Adrenal gland (tissue), 12 donors: Measurements from ENCODE around the gene ACLY. TPM values are rescaled to one million over a fixed set of nuclear protein-coding genes. Genes with fewer than 3 reads are reported as not detected.

Experiments used
- DNase-seq, 7 donors: peaks; one replicate each; pipeline ENCODE4 v3.0.0-alpha.2; 2019 to 2020
- H3K27ac ChIP-seq, 5 donors: fragments of 200-600 bp; sonication (generic) in 4 of 5; 1 replicate in 3 of 5; 2 replicates in 2 of 5; pipeline versions ENCODE4 v1.5.1 to v1.8.0; 2016 to 2020; ENCODE audit warnings: mild to moderate bottlenecking in 1 of 5
- H3K27me3 ChIP-seq: fragments of 200-600 bp; 2 replicates; pipeline ENCODE4 v1.8.0; 2021
- H3K36me3 ChIP-seq, 2 donors: fragments of 200-600 bp; replicated peaks in 1 of 2; 1 replicate in 1 of 2; 2 replicates in 1 of 2; pipeline versions ENCODE4 v1.5.1 to v1.8.0; 2018 to 2022
- H3K4me1 ChIP-seq, 2 donors: fragments of 200-600 bp; replicated peaks in 1 of 2; 1 replicate in 1 of 2; 2 replicates in 1 of 2; pipeline versions ENCODE4 v1.5.1 to v1.8.0; 2018 to 2021
- H3K4me3 ChIP-seq, 4 donors: fragments of 200-600 bp; sonication (generic) in 3 of 4; one replicate each; pipeline ENCODE4 v1.5.1; 2016 to 2018
- H3K9me3 ChIP-seq, 3 donors: fragments of 200-600 bp; sonication (generic) in 1 of 3; replicated peaks in 1 of 3; 1 replicate in 2 of 3; 2 replicates in 1 of 3; pipeline versions ENCODE4 v1.5.1 to v1.8.0; 2016 to 2021
- CTCF ChIP-seq, 6 experiments: fragments of 450-650 bp in 4 of 6; fragments of 200-600 bp in 2 of 6; sonication (generic) in 1 of 6; IDR thresholded peaks; 1 replicate in 5 of 6; 2 replicates in 1 of 6; pipeline versions ENCODE4 v1.5.1 to v1.8.0; 2016 to 2021; ENCODE audit warnings: antibody characterized with exemption in 6 of 6, mild to moderate bottlenecking in 2 of 6, moderate library complexity in 1 of 6
- POLR2A ChIP-seq, 2 donors: fragments of 450-650 bp; IDR thresholded peaks; one replicate each; pipeline ENCODE4 v1.6.1; 2017; ENCODE audit warnings: antibody characterized with exemption in 2 of 2, mild to moderate bottlenecking in 2 of 2, moderate library complexity in 1 of 2
- WGBS, 4 donors: extraction: QIAGEN DNeasy Blood & Tissue Kit in 2 of 4; methylation state at CpG; one replicate each; pipeline versions ENCODE4 v1.1.5 to v1.1.7; 2013 to 2017; 5-methylcytosine and 5-hydroxymethylcytosine counted together
- intact Hi-C, 2 donors: fragments of 100-400 bp; cut with DNase I; formaldehyde crosslinking; loops; one replicate each; pipeline versions ENCODE4 v1.14.1 to v1.15.0; 2022 to 2023
- polyA plus RNA-seq, 3 donors: library from polyadenylated mRNA; stranded (reverse); fragments of 200-250 nt in 2 of 3; fragments of 350-450 nt in 1 of 3; fragmentation: Illumina TruSeq in 1 of 3; extraction: RNeasy Lipid Tissue Mini Kit (QIAGEN cat#74804) in 1 of 3; gene quantifications; one replicate each; pipeline ENCODE4 v1.2.3, GENCODE V29; 2013 to 2014
- total RNA-seq, 9 donors: library from RNA; depleted of rRNA in 4 of 9; stranded (reverse); fragments of >200 nt in 4 of 9; fragments of 120-200 nt in 1 of 9; fragmentation: NEBNext Ultra II Directional in 1 of 9; extraction: Animal tissue kit (Norgen Biotek cat#: 25700) in 1 of 9; gene quantifications; one replicate each; pipeline versions ENCODE4 v1.1.0 to v1.2.4, GENCODE V29; 2013 to 2023
- donor health status: healthy with polysubstance abuse.
- donor health status: Bipolar disorder and iron deficiency.
- donor health status: DM: yes; HTN: yes; CAD: no.
- donor health status: DM: no; HTN: no; CAD: no.
- donor health status: DM: no; HTN: no; CAD: no.
- donor health status: DM: yes; HTN: yes; CAD: no.

The ACLY gene
- total and polyA plus RNA-seq, 12 donors, result 18.0 to 190 (median 74.0) TPM

- intact Hi-C loops, result no loop called here
- peak in 2 of 7 donors; percentile 48 to 56 for DNase-seq
- H3K4me3 ChIP-seq, result no peak overlapping the region
- TF ChIP-seq CTCF (IDR thresholded peaks at IDR 0.05) (no peak), POLR2A (IDR thresholded peaks at IDR 0.05) (no peak)
- no peaks in the 10 kb centered on the region for H3K36me3 ChIP-seq
- H3K27me3 ChIP-seq, result no peaks in the 10 kb centered on the region
- H3K4me1 ChIP-seq, result no peaks in the 10 kb centered on the region
- no peak overlapping the region for H3K27ac ChIP-seq
- no peaks in the 10 kb centered on the region for H3K9me3 ChIP-seq
- 42 to 64% (median 48%) methylated on average over 3 of the region's 3 CpGs for WGBS, 4 donors
Observed at GRCh38 chr17:41944943-41945342, 26.2 kb upstream of the ACLY start.

GRCh38 chr17:41943492-41943891 is 24.7 kb upstream of the ACLY start:
- no peak for DNase-seq
- no peak overlapping the region for H3K4me3 ChIP-seq
- no peaks in the 10 kb centered on the region for H3K9me3 ChIP-seq
- no peaks in the 10 kb centered on the region for H3K36me3 ChIP-seq
- intact Hi-C loops, result no loop called here
- TF ChIP-seq POLR2A (IDR thresholded peaks at IDR 0.05) (no peak), CTCF (IDR thresholded peaks at IDR 0.05) (no peak)
- H3K27me3 ChIP-seq, result no peaks in the 10 kb centered on the region
- WGBS, 4 donors, result 87 to 95% (median 93%) methylated on average over 3 of the region's 3 CpGs
- no peak overlapping the region for H3K27ac ChIP-seq
- H3K4me1 ChIP-seq, result no peaks in the 10 kb centered on the region

GRCh38 chr17:41942626-41943373 is 24.0 kb upstream of the ACLY start:
- no peak overlapping the region for H3K27ac ChIP-seq
- H3K9me3 ChIP-seq, result no peaks in the 10 kb centered on the region
- 91 to 97% (median 93%) methylated on average over 8 of the region's 8 CpGs for WGBS, 4 donors
- H3K4me3 ChIP-seq, result no peak overlapping the region
- DNase-seq, result no peak
- H3K27me3 ChIP-seq, result no peaks in the 10 kb centered on the region
- H3K4me1 ChIP-seq, result no peaks in the 10 kb centered on the region
- no peaks in the 10 kb centered on the region for H3K36me3 ChIP-seq
- intact Hi-C loops, result no loop called here
- TF ChIP-seq CTCF (IDR thresholded peaks at IDR 0.05) (no peak), POLR2A (IDR thresholded peaks at IDR 0.05) (no peak)

- Histone ChIP-seq H3K27me3 (no peaks in the 10 kb centered on the region), H3K36me3 (no peaks in the 10 kb centered on the region), H3K27ac (no peak overlapping the region), H3K4me1 (no peaks in the 10 kb centered on the region), H3K4me3 (no peak overlapping the region), H3K9me3 (no peaks in the 10 kb centered on the region)
- intact Hi-C loops, result no loop called here
- TF ChIP-seq POLR2A (IDR thresholded peaks at IDR 0.05) (no peak), CTCF (IDR thresholded peaks at IDR 0.05) (no peak)
- no peak for DNase-seq
- 80 to 92% (median 91%) methylated on average over 5 of the region's 5 CpGs for WGBS, 4 donors
Observed at GRCh38 chr17:41941168-41941567, 22.4 kb upstream of the ACLY start.
